C4-2B (cell line): Measurements from ENCODE around the gene SLC17A8.

Experiments
- H3K27ac ChIP-seq: fragments of 450-650 bp; 2 replicates; pipeline ENCODE4 v1.5.1; 2017
- ZFX ChIP-seq: fragments of 450-650 bp; IDR thresholded peaks from 2 replicates; pipeline ENCODE4 v1.6.1; 2017
- TF ChIP-seq, protein P1 (sequence below): fragments of 450-650 bp; conservative IDR thresholded peaks from 2 replicates; pipeline ENCODE4 v1.5.1; 2017; ENCODE audit warnings: mild to moderate bottlenecking

The SLC17A8 gene

DNA sequence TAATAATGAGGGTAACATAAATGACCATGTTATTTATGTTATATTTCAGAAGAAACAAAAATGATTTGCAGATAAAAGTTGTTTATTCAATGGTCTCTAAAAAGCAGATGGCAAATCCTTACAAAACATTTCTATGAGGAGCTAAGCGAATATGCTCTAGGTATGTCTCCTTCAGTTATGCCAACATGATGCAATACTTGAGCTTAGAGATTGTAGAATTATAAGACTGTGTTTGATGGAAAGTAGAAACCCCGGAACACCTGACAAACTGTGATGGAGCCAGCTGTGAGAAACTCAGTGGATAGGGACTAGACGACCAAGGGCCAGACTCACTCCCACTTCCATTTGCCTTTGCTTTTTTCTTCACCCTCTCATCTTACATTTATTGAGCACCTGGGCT is 99.0 kb downstream of the SLC17A8 start:
- TF ChIP-seq ZFX, result no peak
- TF ChIP-seq, protein P1, sequence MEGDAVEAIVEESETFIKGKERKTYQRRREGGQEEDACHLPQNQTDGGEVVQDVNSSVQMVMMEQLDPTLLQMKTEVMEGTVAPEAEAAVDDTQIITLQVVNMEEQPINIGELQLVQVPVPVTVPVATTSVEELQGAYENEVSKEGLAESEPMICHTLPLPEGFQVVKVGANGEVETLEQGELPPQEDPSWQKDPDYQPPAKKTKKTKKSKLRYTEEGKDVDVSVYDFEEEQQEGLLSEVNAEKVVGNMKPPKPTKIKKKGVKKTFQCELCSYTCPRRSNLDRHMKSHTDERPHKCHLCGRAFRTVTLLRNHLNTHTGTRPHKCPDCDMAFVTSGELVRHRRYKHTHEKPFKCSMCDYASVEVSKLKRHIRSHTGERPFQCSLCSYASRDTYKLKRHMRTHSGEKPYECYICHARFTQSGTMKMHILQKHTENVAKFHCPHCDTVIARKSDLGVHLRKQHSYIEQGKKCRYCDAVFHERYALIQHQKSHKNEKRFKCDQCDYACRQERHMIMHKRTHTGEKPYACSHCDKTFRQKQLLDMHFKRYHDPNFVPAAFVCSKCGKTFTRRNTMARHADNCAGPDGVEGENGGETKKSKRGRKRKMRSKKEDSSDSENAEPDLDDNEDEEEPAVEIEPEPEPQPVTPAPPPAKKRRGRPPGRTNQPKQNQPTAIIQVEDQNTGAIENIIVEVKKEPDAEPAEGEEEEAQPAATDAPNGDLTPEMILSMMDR, result no peak
- no peak overlapping the region for H3K27ac ChIP-seq

DNA sequence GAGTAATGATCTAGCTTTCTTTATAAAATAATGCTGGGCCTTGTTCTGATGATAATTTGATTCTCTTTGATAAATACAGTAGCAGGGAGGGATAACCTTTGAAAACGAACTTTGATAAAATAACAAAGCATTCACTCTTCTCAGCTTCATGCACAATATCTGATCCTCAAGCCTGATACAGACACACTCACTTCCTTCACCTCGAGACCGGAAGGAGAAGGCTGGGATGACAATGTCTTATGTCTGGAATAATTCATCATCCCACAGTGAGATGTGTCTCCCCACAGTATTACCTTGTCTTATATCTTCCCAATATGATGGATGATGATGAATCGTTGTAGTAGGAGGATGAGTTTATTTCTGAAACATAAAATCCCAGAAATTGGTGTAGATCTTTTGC is 101.3 kb downstream of the SLC17A8 start:
- no peak for TF ChIP-seq ZFX
- TF ChIP-seq, protein P1, result no peak

DNA sequence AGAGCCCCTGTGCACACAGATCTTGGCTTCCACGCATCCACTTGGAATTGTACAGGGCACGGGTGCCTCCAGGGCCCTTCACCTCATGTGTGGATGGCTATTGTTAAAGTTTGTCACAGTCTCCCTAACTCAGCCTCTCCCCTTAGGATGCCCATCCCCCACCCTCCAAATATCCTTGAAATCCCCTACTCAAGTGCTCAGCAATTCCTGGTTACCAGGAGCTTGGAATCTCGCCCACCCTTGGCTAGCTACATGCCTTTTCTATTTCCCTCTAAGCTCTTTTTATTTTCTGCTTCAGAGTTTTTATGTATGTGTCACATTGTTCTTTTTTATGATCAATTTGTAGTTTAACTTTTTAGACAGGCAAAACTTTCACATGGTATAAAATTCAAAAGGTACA is 103.8 kb downstream of the SLC17A8 start:
- TF ChIP-seq ZFX, result no peak
- TF ChIP-seq, protein P1, result no peak
- H3K27ac ChIP-seq, result no peak overlapping the region

More for the DNA sequence above, 101.3 kb downstream of the SLC17A8 start:
- no peak overlapping the region for H3K27ac ChIP-seq

DNA sequence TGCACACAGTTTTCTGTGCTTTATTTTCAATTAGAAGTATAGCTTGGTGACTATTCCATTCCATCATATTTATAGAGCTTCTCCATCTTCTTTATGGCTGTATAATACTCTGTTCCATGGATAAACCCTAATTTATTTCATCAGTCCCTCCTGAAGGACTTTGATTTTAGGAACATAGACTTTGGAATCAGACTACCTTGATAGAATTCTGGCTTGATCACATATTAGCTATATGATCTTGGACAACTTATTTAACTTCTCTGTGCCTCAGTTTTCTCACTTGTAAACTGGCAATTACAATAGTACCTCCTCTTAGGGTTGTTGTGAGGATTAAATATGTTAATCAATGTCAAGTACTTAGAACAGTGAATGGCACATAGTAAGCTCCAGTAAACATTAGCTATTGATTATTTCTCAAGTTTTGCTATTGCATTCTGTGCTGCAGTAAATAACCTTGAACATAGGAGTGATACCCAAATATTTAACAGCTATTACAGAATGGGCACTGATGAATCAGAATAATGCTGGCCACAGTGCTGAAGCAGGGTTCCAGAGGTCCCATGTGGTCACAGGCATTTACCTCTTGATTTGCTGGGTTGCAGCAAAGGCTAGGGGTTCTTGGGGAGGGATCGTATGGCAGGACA is 104.6 kb downstream of the SLC17A8 start:
- TF ChIP-seq ZFX, result no peak
- TF ChIP-seq, protein P1, result no peak
- no peak overlapping the region for H3K27ac ChIP-seq

DNA sequence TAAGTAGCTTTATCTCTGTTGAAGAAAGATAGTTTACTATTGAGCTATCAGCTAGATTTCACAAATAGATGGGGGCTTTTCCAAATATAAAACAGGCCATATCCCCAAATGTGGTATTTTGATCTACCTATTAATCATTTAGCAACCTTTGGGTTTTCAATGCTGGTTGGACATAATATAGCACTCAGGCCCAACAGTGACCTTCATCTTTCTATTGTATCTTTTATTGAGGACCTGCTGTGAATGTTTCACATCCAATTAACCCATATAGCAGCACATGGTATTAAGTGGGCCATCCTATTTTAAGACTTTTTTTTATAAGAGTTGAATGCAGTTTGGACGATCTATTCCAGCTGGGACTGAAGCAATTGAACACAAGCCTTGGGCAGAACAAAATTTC is 106.8 kb downstream of the SLC17A8 start:
- no peak overlapping the region for H3K27ac ChIP-seq
- no peak for TF ChIP-seq ZFX
- TF ChIP-seq, protein P1, result no peak

DNA sequence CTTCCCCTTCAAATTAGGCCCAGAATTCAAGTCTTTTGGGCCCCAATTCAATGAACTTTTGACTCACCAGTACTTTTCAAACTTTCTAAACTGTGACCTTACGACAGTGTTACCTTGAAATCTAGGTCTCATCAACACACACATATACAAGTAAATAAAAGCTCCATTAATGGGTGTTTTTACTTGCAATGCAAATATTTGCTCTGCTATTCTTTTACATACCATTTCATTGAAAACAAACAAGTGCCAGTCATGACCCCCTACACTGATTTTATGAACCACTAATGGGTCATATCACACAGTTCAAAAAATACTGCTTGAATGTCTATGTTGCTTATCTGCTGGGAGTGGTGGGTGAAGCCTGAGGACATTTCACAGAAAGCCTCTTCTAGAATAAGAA is 107.7 kb downstream of the SLC17A8 start:
- TF ChIP-seq, protein P1, result no peak
- no peak for TF ChIP-seq ZFX
- no peak overlapping the region for H3K27ac ChIP-seq

DNA sequence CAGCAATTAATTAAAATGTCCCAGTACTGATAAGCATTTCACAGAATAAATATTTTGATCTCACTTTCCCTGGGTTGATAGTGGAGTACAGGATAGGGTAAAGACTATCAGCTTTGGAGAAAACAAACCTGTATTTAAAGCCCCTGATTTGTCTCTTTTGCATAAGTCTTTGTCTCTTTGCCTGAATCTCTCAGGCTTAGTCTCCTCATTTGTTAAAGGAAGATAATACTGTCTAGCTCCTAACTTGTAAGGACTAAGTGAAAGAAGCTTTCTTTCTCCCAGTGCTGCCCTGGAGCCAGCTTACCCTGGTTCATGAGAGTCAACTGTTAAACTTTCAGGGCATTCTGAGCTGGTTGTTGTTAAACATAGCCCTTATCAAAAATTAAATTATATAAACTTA is 111.3 kb downstream of the SLC17A8 start:
- no peak for TF ChIP-seq ZFX
- TF ChIP-seq, protein P1, result no peak
- H3K27ac ChIP-seq, result no peak overlapping the region
